Ovary (tissue), 9 donors: Measurements from ENCODE around the gene CCDC88B. TPM values are rescaled to one million over a fixed set of nuclear protein-coding genes. Genes with fewer than 3 reads are reported as not detected.

Source experiments
- DNase-seq, 5 donors: peaks; one replicate each; pipeline ENCODE4 v3.0.0-alpha.2; 2019 to 2020
- H3K27ac ChIP-seq, 2 donors: fragments of 200-600 bp; one replicate each; pipeline versions ENCODE4 v1.5.1 to v1.8.0; 2019 to 2022
- H3K27me3 ChIP-seq: fragments of 200-600 bp; one replicate; pipeline ENCODE4 v1.8.0; 2022
- H3K36me3 ChIP-seq: fragments of 200-600 bp; sonication (generic); one replicate; pipeline ENCODE4 v1.5.1; 2019
- H3K4me1 ChIP-seq: one replicate; pipeline ENCODE4 v1.8.1; 2013; ENCODE audit warnings: mild to moderate bottlenecking, moderate library complexity; ENCODE audit not compliant: insufficient read depth
- H3K4me3 ChIP-seq: fragments of 200-600 bp; sonication (generic); one replicate; pipeline ENCODE4 v1.5.1; 2017
- H3K9me3 ChIP-seq, 2 donors: fragments of 200-600 bp in 1 of 2; sonication (generic) in 1 of 2; one replicate each; pipeline versions ENCODE4 v1.5.1 to v1.8.1; 2013 to 2019; ENCODE audit warnings: mild to moderate bottlenecking in 1 of 2, moderate library complexity in 1 of 2
- CTCF ChIP-seq, 3 donors: fragments of 450-650 bp in 2 of 3; fragments of 200-600 bp in 1 of 3; IDR thresholded peaks; one replicate each; pipeline versions ENCODE4 v1.5.1 to v1.8.0; 2016 to 2022; ENCODE audit warnings: antibody characterized with exemption in 3 of 3, mild to moderate bottlenecking in 1 of 3
- EP300 ChIP-seq: sonication (generic); formaldehyde crosslinking; IDR thresholded peaks from one replicate; pipeline ENCODE4 v1.6.1; 2017; ENCODE audit warnings: antibody characterized with exemption
- POLR2A ChIP-seq: fragments of 450-650 bp; IDR thresholded peaks from one replicate; pipeline ENCODE4 v1.6.1; 2017; ENCODE audit warnings: antibody characterized with exemption, mild to moderate bottlenecking, moderate library complexity
- WGBS, 3 donors: extraction: QIAGEN DNeasy Blood & Tissue Kit in 1 of 3; methylation state at CpG; one replicate each; pipeline versions ENCODE4 v1.1.5 to v1.1.7; 2013 to 2017; 5-methylcytosine and 5-hydroxymethylcytosine counted together
- intact Hi-C, 4 donors: fragments of 100-400 bp; cut with DNase I; formaldehyde crosslinking; loops; one replicate each; pipeline versions ENCODE4 v1.11.0 to v1.15.1; 2022 to 2023
- polyA plus RNA-seq, 2 donors: library from polyadenylated mRNA; stranded (reverse); fragments of 200-250 nt in 1 of 2; fragments of 350-450 nt in 1 of 2; fragmentation: Illumina TruSeq in 1 of 2; extraction: RNeasy Lipid Tissue Mini Kit (QIAGEN cat#74804) in 1 of 2; gene quantifications; one replicate each; pipeline ENCODE4 v1.2.3, GENCODE V29; 2013 to 2014
- total RNA-seq, 7 donors: library from RNA; depleted of rRNA in 2 of 7; stranded (reverse); fragments of >200 nt in 2 of 7; fragmentation: NEBNext Ultra II Directional in 3 of 7; extraction: Animal tissue kit (Norgen Biotek cat#: 25700) in 3 of 7; gene quantifications; one replicate each; pipeline versions ENCODE4 v1.1.0 to v1.2.4, GENCODE V29; 2016 to 2023
- donor health status: DM: no; HTN: no; CAD: no; lungs with moderate emphysema.
- donor health status: DM: no; HTN: no; CAD: no.
- donor health status: Bipolar disorder and iron deficiency.
- donor health status: DM: yes; HTN: yes; CAD: no.
- donor health status: DM: no; HTN: no; CAD: no.
- donor health status: DM: yes; HTN: yes; CAD: no.

CCDC88B gene
- total and polyA plus RNA-seq, 9 donors, result 0.95 to 7.5 (median 3.5) TPM

- no peak for DNase-seq
- intact Hi-C loops, result no loop called here
- H3K4me3 ChIP-seq, result no peak overlapping the region
- TF ChIP-seq EP300 (no peak), CTCF (IDR thresholded peaks at IDR 0.05) (no peak), POLR2A (no peak)
- no peaks in the 10 kb centered on the region for H3K27me3 ChIP-seq
- 62 to 74% (median 72%) methylated on average over 20 of the region's 20 CpGs for WGBS, 3 donors
- H3K9me3 ChIP-seq, result no peaks in the 10 kb centered on the region
- no peak overlapping the region for H3K27ac ChIP-seq
- H3K36me3 ChIP-seq, result no peaks in the 10 kb centered on the region
- peaks cover 9% of the 10 kb centered on the region for H3K4me1 ChIP-seq
Observed at GRCh38 chr11:64353715-64354506, 13.9 kb downstream of the CCDC88B start.

GRCh38 chr11:64355078-64355940 lies 15.3 kb downstream of the CCDC88B start:
- H3K4me1 ChIP-seq, result peaks cover 15% of the 10 kb centered on the region
- H3K36me3 ChIP-seq, result no peaks in the 10 kb centered on the region
- WGBS, 3 donors, result 7 to 10% (median 7%) methylated on average over 23 of the region's 23 CpGs
- H3K27ac ChIP-seq, result no peak overlapping the region
- H3K27me3 ChIP-seq, result no peaks in the 10 kb centered on the region
- peak overlapping the region; percentile 19 for H3K4me3 ChIP-seq
- DNase-seq, result peak; percentile 76 to 85 (median 81)
- no peak for TF ChIP-seq EP300
- TF ChIP-seq CTCF (IDR thresholded peaks at IDR 0.05), result peak; percentile 51 to 71 (median 67)
- intact Hi-C loops, result loop anchor here in 1 of 4 donors (5.0 kb wide), 1 partner anchor 38 kb away; the partner anchor contains the start of genes PRDX5 and TRMT112
- no peaks in the 10 kb centered on the region for H3K9me3 ChIP-seq

- Histone ChIP-seq H3K4me1 (peaks cover 15% of the 10 kb centered on the region), H3K27ac (no peak overlapping the region), H3K9me3 (no peaks in the 10 kb centered on the region), H3K36me3 (no peaks in the 10 kb centered on the region), H3K27me3 (no peaks in the 10 kb centered on the region), H3K4me3 (no peak overlapping the region)
- WGBS, 3 donors, result 82 to 86% (median 86%) methylated on average over 25 of the region's 25 CpGs
- TF ChIP-seq POLR2A, result no peak
- TF ChIP-seq EP300, result no peak
- TF ChIP-seq CTCF (IDR thresholded peaks at IDR 0.05), result no peak
- intact Hi-C loops, result loop anchor here in 1 of 4 donors (5.0 kb wide), 1 partner anchor 39 kb away; the partner anchor contains the start of genes PRDX5 and TRMT112
- DNase-seq, result no peak
Observed at GRCh38 chr11:64356498-64357411, 16.8 kb downstream of the CCDC88B start.

- WGBS, 3 donors, result 89 to 93% (median 90%) methylated on average over 4 to 6 of the region's 6 CpGs
- no peaks in the 10 kb centered on the region for H3K36me3 ChIP-seq
- no peak overlapping the region for H3K4me3 ChIP-seq
- H3K27ac ChIP-seq, result no peak overlapping the region
- no peaks in the 10 kb centered on the region for H3K9me3 ChIP-seq
- DNase-seq, result no peak
- H3K4me1 ChIP-seq, result peaks cover 15% of the 10 kb centered on the region
- no peak for TF ChIP-seq CTCF (IDR thresholded peaks at IDR 0.05)
- TF ChIP-seq EP300, result no peak
- no peak for TF ChIP-seq POLR2A
- intact Hi-C loops, result loop anchor here in 1 of 4 donors (5.0 kb wide), 1 partner anchor 40 kb away; the partner anchor contains the start of genes PRDX5 and TRMT112
- no peaks in the 10 kb centered on the region for H3K27me3 ChIP-seq
Observed at GRCh38 chr11:64357446-64357845, 17.4 kb downstream of the CCDC88B start.
